ENCODE data around the gene PRRT4.

DNA sequence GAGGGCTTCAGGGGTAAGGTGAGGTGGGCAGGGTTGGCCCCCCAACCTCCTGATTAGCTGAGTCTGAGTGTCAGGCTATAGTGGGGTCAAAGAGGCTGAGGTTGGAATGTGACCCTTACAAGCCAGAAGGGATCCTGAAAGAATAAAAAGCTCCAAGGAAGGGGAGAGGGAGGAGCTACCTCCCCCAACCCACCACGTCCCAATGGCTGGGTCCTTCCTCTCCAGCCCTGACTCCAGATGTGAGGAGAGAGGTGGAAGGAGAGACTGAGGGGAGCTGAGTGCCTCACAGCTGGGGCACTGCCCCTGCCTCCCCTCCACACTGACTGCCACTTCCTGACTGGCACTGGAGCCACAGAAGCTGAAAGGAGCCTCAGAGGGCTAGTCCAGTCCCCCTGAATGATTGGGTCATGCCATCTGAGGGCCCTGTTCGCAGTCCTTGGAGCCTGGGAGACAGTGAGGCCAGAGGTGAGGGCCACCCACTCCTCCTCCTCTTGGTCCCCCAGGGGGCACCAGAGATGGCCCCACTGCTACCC, 27.7 kb upstream of the PRRT4 start:
- TF ChIP-seq, protein P1, sequence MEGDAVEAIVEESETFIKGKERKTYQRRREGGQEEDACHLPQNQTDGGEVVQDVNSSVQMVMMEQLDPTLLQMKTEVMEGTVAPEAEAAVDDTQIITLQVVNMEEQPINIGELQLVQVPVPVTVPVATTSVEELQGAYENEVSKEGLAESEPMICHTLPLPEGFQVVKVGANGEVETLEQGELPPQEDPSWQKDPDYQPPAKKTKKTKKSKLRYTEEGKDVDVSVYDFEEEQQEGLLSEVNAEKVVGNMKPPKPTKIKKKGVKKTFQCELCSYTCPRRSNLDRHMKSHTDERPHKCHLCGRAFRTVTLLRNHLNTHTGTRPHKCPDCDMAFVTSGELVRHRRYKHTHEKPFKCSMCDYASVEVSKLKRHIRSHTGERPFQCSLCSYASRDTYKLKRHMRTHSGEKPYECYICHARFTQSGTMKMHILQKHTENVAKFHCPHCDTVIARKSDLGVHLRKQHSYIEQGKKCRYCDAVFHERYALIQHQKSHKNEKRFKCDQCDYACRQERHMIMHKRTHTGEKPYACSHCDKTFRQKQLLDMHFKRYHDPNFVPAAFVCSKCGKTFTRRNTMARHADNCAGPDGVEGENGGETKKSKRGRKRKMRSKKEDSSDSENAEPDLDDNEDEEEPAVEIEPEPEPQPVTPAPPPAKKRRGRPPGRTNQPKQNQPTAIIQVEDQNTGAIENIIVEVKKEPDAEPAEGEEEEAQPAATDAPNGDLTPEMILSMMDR (IDR thresholded peaks at IDR 0.05; ENCODE audit: low read length): no peak
- no peak for TF ChIP-seq EZH2 (optimal IDR thresholded peaks at IDR 0.05; ENCODE audit: low read depth, low read length)
